Measurements from ENCODE around the gene QPRT.

- TF ChIP-seq CTCF (IDR thresholded peaks at IDR 0.05) (no peak), POLR2AphosphoS5 (IDR thresholded peaks at IDR 0.05) (no peak), EP300 (IDR thresholded peaks at IDR 0.05) (no peak), POLR2A (IDR thresholded peaks at IDR 0.05) (no peak)
Observed at GRCh38 chr16:29687755-29688154, 8.8 kb downstream of the QPRT start.

Data from sigmoid colon (tissue), 4 donors.